GM19452 (cell line): ENCODE results near the gene USP5.

Experiments
- ATAC-seq: cut with Tn5 transposase; IDR thresholded peaks from one replicate; pipeline ENCODE4 v1.9.1; 2021; ENCODE audit not compliant: unreplicated experiment

USP5 gene

DNA sequence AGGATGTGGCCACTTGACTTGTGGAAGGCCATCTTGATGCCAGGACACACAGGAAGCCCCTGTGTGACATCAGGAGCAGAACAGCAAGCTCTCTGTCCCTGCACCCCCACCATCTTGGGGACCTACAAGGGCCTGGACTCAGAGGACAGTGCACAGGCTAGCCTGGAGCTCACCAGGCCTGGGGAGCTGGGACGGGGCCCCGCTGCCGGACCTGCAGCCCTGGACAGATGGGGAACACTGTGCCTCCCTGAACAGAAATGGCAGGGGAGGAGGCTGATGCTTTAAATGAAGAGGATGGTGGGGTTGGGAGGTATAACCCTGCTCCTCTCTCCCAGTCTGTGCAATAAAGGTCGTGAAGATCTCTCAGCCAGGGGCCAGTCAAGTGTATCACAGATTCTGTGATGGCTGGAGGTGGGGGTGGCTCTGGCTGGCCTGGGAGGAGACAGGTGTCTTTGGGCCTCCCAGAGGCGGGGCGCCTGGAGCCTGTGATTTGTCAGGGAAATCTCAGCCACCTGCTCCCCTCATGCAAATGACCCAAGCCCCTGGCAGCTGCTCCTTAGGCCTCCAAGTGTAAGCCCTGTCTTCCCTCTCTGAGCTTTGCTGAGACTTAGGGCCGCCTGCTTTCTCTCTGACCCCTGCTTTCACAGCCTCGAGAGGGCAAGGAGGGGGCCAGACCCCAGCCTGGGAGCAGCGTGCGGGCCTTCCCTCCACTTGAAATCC, 12.3 kb upstream of the USP5 start:
- no peak for ATAC-seq

DNA sequence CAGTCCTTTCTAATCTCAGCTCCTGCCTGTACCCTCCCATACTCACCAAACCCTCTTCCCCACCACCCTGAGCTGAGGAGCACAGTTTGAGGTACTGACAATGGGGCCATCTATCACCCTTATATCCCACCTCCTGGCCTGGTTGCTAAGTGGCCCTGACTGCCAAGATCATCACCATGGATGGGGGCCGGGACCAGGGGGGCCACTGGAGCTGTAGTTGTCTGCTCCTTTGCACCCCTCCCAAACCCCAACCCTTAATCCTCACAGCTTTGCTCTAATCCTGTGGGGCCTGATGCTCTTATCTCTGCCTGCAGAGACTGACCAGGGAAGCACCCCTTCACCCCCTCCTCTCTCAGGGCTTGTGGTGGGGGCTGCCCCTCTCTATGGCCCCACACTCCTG, 11.6 kb upstream of the USP5 start:
- ATAC-seq, result no peak

DNA sequence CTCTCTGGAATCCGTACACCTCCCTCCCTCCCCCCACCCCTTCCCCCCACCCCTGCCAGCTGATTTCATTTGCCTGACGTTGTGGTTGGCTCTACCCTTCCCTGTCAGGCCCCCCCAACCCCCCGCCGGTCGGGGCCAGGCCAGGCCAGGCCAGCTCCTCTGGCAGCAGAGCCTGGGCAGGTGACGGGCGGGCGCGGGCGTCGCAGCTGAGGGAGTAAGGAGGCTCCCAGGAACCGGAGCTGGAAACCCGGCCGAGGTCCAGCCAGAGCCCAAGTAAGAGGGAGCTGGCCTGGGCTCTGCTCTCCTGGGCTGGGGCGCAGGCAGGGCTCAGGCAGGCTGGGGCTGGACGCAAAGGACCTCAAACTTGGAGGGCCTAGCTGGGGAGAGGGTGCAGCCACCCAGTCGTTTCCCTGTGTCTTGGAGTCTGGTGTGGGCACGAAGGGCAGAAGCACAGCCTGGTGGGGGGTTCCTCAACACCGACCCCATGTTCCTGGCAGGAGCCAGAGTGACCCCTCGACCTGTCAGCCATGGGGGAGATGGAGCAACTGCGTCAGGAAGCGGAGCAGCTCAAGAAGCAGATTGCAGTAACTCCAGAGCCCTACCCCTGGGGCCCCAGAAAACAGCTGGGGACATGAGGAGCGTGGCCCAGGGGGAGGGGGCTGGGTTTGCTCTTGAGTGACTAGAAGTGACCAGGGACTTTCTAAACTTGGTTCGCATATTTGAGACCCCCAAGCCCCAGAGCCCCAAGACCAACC, 11.0 kb upstream of the USP5 start, which contains the start of gene GNB3:
Gene GNB3, plus strand, starts transcription at position 165 of the 755 bp plus-strand sequence. Its CDS starts 363 bp downstream, at position 528.
- ATAC-seq, result no peak

DNA sequence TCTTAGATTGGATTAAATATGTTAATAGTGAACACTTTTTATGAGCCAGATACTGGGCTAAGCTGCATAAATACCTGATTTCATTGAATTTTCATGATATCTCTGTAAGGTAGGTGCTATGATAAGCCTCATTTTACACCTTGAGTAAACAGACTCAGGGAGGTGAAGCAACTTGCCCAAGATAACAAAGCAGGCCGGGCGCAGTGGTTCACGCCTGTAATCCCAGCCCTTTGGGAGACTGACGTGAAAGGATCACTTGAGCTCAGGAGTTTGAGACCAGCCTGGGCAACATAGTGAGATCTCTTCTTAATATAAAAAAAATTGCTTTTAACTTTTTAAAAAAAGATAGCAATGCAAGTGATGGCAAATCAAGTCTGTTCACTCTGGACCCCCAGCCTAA, 9.9 kb upstream of the USP5 start:
- ATAC-seq, result no peak

DNA sequence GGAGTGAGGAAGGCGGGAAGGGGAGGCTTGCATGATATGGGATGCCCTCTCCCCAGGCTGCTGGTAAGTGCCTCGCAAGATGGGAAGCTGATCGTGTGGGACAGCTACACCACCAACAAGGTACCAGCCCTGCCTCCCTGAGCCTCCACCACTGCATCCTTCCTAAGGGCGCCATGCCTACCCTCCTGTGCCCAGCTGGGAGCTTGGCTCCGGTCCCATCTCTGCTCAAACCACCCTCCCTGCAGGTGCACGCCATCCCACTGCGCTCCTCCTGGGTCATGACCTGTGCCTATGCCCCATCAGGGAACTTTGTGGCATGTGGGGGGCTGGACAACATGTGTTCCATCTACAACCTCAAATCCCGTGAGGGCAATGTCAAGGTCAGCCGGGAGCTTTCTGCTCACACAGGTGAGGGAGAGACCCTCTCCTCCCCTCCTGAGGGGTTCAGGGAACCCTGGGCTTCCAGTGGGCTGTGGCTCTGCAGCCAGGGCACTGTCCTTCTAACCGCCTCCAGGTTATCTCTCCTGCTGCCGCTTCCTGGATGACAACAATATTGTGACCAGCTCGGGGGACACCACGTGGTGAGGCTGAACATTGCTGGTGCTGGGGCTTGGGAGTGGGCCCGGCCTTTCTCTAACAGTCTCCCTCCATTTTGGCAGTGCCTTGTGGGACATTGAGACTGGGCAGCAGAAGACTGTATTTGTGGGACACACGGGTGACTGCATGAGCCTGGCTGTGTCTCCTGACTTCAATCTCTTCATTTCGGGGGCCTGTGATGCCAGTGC, 8.6 kb upstream of the USP5 start:
- no peak for ATAC-seq

DNA sequence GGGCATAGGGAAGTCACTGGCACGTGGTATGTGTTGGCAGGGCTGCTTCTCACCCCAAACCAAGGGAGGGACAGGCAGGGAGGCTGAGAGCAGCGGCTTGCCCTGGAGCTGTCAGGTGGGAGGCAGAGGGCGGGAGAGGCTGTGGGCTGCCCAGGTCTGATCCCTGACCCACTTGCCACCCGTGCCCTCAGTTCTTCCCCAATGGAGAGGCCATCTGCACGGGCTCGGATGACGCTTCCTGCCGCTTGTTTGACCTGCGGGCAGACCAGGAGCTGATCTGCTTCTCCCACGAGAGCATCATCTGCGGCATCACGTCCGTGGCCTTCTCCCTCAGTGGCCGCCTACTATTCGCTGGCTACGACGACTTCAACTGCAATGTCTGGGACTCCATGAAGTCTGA, 6.6 kb upstream of the USP5 start:
- no peak for ATAC-seq

DNA sequence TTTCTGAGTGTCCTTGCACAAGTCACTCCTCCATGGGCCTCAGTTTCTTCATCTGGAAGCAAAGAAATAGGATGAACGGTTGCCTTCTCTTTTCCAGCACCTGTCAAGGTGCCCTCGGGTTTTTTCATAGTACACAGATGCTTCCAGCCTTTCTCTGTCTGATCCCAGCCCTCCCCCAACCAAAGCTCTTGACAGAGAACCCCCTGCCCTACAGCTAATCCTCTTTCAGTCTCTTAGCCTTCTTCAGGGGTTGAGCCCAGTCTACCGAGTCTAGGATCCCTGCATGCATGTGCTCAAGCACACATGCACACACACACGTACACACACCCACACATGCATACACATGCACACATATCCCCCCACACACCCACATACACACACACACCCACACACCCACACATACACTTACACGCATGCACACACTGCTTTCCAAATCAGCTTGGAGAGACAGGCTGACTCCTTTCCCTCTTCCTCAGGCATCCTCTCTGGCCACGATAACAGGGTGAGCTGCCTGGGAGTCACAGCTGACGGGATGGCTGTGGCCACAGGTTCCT, 5.6 kb upstream of the USP5 start:
- ATAC-seq, result no peak

DNA sequence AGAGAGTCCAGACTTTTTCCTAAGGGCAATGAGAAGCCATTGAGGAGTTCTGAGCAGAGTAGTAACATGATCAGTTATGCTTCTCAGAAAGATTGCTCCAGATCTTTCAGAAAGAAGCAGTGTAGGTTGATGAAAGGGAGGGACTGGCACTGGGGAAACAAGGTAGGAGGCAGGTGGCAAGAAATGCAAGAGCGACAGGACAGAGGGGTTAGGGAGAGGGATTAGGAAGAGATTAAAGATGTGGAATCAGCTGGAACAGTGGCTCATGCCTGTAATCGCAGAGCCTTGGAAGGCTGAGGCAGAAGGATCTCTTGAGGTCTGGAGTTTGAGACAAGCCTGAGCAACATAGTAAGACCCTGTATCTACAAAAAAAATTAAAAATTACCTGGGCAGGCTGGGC, 4.3 kb upstream of the USP5 start:
- ATAC-seq, result no peak

DNA sequence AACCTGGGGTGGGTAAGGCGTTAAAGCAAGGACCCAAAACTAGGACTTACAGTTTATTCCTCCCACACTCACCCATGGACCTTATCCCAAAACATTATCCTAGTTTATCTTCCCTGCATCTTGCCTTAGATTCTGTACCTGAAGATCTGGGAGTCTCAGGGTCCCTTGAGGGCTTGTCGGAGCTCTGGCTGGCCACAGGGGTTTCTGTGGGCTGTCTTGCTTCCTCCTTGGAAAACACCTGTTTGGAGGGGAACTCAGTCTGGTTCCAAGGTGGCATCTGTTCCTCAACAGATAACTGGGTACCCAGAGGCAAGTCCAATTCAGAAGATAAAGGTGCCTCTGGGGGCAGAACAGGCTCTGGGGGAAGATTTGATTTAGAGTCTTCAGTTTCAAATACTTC, 2.5 kb upstream of the USP5 start:
- no peak for ATAC-seq

DNA sequence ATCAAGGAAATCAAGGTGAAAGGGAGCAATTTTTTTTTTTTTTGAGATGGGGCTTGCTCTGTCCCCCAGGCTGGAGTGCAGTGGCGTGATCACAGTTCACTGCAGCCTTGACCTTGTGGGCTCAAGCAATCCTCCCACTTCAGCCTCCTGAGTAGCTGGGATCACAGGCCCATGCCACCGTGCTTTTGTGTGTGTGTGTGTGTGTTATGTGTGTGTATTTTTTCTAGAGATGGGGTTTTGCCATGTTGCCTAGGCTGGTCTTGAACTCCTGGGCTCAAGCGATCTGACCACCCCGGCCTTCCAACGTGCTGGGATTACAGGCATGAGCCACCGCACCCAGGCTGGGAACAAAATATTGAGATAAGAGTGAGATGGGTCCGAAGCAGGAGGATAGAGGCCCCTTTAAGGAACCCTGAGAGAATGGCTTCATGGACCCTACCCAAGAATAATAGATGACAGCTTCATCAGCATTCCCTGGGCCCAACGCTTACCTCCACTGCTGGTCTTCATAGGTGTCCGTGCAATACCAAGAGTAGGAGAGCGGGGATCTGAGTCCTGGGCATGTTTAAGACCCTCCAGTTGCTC, 1.9 kb upstream of the USP5 start:
- no peak for ATAC-seq

DNA sequence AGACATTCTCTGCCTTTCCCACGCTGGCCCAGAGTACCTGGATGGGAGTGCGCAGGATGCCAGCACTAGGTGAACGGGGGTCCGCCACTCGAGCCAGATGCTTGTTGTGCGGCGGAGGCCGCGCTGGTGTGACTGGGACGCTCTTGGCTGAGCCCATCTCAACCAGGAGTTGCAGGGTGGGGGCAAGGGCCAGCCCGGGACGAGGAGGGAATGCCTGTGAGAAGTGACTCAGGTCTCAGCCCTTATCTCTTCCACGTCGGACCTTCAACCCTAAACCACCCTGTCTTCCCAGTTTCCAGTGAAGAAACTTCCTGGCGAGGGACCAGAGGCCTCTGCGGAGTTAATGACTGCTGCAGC, 1.2 kb upstream of the USP5 start:
- ATAC-seq, result no peak

DNA sequence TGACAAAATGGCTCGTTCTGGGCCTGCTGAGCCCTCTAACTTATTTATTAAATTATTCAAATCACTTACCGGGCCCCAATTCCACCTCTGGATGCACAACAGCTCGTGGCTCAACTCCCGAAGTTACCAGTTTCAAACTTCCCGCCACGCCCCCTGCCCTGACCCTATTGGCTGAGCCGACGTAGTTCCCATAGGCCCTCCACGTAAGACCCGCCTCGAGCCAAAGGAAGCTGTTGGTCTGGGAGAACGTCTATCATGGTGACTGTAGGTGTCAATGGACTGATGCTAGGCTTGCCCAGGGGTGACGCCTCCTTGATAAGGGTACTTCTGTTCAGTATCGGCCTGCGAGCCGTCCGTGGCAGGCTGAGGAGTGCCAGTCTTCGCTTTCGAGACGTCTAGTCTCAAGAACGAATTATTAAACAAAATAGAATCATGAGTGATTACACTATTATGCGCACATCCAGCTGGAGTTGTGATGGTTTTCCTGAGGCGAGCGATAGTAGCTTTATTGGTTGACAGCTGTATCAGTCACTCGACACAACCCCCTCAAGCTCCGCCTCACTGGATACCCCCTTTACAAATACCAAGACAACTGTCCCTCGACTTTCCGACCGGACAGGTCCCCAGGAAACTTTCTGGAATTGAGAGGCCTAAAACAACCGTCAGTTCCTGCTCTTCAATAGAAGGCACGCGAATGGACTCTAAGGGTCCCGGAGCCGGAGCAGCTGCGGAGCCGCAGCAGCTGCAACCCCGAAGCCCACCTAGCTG, 613 bp upstream of the USP5 start, which contains the start of gene CDCA3:
Gene CDCA3, minus strand, starts transcription at position 134 of the 768 bp plus-strand sequence. CDS start 334 bp downstream, outside the sequence.
- peak; percentile 59 for ATAC-seq

DNA sequence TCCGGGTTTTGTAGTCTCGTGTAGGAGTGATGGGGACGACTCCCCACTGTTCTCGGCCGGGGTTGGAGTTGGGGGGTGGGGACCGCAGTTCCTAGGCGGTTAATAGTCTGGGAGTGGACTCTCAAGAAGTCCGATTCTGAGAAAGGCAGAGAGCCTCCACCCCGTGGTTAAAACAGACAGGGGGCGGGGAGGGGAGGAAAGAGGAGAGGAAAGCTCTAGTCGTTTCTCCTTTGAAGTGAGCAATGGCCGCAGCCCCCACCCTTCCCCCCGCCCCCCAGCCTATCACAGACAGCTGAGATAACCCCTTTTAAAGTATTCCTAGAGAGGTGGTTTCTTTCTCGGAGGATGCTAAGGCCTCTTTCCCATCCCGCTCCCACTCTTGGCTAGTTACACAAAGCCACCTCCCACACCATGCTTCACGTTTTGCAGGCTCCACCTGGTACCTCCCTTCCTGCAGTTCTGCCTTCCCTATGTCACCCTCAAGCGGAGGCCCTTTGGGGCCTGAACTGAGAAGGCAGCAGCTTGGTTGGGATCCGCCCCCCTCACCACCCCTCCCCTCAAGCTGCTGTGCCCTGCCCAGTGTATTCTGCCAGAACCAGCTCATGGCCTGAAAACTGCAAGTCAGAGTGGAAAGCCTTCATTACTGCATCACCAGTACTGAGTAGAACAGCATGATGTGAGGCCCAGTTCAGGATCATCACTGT, 853 bp downstream of the USP5 start:
- ATAC-seq, result no peak

DNA sequence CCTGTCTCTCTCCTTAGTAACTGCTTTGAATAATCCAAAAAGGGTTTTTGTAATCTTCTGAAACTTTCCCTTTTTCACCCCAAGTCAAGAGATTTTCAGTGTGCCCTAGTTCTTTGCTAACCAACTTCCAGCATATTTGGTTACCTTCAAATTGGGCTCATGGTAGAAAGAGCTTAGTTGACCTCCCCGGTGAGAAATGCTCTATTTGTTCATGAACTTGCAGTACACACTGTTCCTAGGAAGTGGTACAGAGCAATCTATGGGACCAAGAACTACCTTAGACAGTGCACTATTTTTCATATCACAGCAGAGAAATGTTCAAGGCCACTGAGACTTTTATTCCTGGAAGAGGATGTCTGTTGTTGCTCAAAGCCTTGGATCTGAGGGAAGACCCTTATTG, 1.7 kb downstream of the USP5 start:
- no peak for ATAC-seq

DNA sequence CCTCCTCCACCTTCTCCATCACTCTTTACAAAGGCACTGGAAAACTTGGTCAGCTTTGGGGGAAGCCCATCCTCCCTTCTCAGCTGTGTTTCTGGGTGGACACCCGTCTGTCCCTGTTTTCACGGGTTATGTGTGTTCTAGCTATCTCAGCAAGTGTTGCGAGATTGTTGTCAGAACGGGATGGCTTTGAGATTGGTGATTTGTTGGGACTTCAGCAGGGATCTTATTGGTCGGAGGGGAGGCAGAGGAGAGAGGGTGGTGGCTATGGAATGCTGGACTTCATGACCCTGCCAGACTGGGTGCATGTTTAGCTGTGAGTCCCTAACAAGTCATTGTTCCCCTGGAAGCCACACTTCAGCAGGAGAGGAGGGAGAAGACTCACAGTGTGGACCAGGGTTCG, 2.1 kb downstream of the USP5 start:
- ATAC-seq, result no peak

DNA sequence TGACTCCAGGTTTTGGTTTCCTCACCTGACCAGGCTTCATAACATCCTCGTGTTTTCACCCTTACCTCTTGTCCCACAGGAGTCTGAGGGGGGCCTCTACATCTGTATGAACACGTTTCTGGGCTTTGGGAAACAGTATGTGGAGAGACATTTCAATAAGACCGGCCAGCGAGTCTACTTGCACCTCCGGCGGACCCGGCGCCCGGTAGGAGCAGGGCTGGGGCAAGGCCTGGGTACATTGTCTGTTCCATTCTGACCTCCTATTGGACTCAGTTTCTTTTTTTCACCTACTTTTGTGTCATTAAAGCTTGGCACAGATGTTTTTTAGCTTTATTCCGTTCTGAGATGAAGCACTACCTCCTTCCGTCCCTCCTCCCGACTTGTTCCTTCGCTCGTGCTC, 3.4 kb downstream of the USP5 start:
- ATAC-seq, result no peak

DNA sequence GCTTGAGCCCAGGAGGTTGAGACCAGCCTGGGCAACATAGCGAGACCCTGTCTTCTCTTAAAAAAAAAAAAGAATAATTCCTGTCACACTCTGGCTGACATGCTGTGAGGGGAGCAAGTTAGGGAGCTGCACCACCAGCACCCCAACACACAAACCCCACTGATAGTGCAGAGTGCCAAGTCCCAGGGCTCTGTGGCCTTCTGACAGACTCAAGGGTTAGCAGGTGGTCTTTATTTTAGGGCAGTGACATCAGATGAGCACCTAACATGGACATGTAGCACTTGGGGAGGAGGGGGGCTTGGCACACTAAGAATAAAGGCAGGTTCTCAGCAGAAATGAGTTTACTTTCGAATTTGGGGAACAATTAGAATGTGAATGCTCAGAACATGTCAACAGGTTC, 6.8 kb downstream of the USP5 start:
- ATAC-seq, result no peak

DNA sequence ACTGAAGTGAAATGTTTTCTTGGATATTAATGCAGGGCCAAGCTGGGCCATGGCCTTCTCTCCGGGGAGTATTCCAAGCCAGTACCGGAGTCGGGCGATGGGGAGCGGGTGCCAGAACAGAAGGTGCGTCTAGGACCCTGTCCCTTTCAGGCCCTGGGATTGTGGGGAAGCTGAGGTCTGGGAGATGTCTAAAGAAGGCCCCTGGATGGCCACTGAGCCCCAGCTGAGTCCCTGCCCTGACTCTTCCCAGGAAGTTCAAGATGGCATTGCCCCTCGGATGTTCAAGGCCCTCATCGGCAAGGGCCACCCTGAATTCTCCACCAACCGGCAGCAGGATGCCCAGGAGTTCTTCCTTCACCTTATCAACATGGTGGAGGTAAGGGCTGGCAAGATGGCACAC, 8.2 kb downstream of the USP5 start:
- no peak for ATAC-seq

DNA sequence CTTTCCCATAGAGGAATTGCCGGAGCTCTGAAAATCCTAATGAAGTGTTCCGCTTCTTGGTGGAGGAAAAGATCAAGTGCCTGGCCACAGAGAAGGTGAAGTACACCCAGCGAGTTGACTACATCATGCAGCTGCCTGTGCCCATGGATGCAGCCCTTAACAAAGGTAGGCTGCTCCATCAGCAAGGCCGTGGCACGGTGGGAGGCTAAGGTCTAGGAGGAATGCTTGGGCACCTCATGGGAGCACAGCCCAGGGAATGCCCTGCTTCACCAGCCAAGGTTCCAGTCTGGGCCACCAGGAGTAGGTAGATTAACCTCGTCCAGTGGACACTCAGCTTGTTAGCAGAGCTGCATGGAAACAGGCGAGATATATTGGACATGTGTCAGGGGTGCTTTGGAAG, 9.0 kb downstream of the USP5 start:
- ATAC-seq, result no peak

DNA sequence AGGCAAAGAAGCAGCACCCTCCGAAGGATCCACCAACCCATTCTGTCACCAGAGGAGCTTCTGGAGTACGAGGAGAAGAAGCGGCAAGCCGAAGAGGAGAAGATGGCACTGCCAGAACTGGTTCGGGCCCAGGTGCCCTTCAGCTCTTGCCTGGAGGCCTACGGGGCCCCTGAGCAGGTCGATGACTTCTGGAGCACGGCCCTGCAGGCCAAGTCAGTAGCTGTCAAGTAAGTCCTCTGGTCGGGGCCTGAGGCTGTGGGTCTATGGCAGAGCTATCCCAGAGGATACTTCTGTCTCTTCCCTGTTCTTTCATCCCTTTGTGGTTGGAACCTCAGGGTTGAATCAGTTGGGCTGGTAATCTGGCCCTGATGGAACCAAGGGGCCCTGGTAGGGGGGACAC, 9.4 kb downstream of the USP5 start:
- no peak for ATAC-seq
